Activated T-cell treated with anti-CD3 and anti-CD28 coated beads for 48 hours (primary cell): ENCODE measurements around the gene KLC4.
"Not testable (repeated sequence)": the region's sequence is repeated elsewhere in the genome, so short reads cannot be mapped to it uniquely, and the experiment has no call there.

ENCODE experiments used
- DNase-seq: peaks from one replicate; pipeline ENCODE4 v3.0.0-alpha.2; 2020; ENCODE audit warnings: low read depth

KLC4 gene

DNA sequence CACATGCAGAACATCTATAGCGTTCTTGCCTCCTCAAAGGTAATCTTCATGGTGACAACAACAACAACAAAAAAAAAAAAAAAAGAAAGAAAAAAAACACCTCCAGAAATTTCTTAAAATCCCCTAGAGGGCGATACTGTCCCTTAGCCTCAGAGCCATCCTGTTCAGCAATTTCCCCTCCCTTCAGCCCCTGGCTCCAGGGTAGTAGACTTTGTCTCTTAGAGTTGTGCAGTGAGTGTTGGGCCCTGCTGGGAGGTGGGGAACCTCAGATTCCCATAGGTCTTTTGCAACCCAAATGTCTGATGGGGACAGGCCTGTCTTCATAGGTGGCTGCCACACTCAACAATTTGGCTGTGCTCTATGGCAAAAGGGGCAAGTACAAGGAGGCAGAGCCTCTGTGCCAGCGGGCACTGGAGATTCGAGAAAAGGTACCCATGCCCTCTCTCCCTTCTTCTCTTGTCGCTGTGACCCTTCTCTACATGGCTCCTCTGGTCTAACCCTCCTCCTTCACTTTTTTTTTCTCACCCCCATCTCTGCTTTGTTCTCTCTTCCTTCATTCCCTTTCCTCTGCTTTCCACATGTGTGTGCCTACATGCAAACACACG lies 10.7 kb downstream of the KLC4 start:
- DNase-seq: no peak

DNA sequence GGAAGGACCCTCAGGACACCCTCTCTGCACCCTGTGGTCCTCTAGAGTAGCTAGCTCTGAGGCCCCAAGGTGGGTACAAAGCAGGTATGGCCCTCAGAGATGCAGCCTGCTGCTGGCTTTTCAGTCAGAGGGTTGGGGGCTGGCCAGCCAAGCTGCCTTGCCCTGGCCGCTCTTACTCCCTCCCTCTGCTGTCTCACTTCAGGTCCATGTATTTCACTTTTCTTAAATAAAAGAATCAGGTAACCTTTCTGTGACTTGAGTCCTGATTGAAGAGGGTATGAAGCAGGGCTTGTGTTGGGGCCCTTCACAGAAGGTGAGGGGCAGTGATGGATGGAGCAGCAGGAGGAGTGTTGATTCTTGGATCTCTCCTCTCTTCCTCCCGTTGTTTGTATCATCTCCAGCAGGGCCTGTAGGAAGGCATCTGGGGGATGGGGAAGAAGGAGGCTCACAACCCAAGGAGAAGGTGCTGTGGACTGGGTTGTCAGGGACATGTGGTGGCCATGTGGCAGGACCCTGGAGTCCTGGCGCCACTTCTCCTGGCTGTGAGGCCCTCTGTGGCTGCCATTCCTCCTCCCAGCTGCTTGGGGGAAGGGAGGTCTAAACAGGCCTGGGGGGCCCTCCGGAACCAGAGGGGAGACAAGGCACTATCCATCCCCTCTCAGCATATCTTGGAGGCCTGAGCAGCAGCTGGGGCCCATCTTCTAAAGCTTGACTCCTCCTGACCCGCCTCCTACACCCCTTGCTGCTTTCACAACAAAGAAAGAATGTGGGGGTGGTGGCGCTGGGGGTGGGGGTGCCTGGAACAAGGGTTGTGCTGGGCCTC lies 15.6 kb downstream of the KLC4 start:
- no peak for DNase-seq

DNA sequence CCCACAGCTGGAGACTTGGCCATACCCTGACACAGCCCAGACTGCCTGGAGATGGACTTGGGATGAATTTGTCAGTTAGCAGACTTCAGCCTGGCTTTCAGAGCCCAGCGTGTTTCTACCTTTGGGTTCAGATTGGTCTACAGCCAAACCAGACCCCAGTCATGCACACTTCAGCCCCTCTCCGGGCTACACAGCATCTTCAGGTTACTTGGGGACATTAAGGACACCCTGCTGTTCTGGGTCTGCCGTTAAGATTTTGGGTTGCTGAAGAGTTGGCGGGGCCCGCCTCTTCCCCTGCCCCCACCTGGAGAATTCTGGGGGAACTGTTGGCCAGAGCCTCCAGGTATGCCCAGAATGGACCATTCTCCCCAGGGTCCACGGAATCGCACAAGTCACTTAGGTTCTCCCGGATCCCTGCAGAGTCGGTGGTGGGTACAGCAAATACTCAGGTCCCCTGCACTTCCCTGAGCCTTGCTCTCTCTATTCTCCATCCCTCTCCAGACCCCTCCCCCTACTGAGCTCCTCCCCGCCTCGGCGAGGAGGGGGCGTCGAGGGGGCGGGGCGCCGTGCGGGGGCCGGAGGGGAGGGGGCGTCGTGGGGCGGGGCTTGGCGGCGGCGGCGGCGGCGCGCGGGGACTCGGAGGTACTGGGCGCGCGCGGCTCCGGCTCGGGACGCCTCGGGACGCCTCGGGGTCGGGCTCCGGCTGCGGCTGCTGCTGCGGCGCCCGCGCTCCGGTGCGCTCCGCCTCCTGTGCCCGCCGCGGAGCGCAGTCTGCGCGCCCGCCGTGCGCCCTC lies 16.4 kb downstream of the KLC4 start, which contains the start of gene PTK7:
Gene PTK7 (plus strand): TSS at position 645 of the 794 bp plus-strand sequence. CDS start 175 bp downstream, outside the sequence.
- peak; percentile 38 for DNase-seq

DNA sequence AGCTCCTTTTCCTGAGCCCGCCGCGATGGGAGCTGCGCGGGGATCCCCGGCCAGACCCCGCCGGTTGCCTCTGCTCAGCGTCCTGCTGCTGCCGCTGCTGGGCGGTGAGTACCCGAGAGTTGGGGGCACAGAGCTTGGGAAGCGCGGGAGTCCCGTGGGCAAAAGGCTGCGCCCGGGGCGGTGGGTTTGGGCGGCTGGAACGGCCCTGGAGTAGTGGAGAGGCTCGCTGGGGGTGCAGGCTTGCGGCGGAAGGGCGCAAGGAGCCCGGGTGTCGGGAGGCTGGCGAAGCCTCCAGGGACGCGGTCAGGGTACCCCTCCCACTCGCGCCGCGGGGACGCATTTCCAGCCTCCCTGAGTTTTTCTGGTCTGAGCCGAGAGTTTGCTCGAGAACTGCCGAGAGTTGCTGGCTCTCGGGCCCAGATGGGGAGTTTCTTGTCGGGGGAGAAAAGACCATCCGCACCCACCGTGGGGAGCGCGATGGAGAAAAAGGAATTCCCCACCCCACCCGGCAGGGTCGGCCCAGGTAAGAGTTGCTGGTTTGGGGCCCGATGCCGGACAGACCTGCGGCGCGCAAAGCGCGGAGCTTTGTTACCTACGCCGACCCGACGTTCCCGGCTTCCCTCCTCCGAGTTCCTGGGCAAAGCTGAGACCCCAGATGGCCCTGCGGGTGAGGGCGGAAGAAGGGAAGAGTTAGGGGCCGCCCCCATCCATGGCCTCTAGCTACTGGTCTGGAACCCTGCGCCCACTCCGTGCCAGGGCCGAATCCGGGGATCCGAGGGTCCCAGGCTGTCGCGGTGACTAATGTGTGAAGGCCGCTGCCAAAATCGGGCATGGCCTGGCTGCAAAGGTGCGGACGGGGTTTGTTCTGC lies 17.3 kb downstream of the KLC4 start:
- DNase-seq: no peak

DNA sequence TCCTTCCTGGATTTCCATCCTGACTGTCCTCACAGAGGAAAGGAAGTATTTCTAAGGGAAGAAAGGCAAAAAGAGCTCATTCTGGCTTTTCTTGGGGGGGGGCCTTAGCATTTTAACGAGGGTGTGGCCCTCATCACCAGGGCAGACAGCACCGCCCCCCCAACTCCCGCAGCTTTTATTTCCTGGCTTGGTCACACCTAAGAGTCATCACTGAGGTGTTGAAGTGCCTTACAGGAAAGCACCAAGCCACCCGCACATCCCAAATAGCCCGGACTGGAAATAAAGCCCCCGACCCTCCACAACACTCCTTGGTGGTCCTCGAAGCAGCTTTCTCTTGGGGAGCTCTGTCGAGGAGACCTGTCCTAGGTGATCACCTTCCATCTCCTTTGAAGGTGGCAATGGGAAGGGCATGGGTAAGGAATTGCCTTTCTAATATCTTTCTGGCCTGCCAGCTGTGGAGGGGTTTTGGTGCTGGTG lies 17.9 kb downstream of the KLC4 start:
- DNase-seq: no peak

DNA sequence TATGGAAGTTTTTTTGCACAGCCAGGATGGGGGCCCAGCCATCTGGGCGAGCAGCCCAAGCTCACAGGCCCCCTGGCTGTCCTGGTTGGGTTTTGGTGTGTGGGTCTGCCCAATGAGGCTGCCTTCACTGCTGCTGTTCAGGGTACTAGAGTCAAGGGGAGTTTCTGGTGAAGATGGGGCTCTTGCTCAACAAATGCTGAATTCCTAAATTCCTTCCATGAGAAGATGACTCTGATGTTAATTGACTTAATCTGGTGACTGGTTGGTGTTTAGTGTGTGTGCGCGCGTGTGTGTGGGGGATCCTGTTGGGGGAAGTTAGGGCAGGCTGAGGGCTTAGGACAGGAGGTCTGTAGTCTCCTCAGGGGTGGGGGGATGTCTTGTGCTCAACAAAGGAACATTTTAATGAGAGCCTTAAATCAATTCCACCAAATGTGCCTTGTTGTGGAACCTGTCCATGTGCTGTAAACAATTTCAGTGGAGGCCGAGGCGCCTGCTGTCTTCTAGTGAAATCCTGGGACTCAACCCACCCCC lies 18.6 kb downstream of the KLC4 start:
- no peak for DNase-seq

DNA sequence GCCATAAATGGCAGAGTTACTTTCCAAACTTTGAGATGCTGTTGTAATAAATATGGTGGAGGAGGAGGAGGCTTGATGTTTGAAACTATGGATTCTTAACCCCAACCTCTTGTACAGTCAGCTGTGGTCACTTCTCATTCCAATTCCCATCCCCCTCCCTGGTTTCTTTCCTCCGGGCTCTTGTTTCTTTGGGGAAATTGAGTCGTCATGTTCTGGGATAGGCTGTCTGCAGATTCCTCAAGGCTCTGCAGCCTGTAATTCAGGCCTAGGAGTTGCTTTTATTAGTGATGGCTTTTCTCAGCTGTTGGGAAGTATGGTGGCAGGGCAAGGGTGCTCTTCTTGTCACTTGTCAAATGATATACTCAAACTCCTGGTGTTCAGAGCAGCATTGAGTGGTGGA lies 19.3 kb downstream of the KLC4 start:
- no peak for DNase-seq

DNA sequence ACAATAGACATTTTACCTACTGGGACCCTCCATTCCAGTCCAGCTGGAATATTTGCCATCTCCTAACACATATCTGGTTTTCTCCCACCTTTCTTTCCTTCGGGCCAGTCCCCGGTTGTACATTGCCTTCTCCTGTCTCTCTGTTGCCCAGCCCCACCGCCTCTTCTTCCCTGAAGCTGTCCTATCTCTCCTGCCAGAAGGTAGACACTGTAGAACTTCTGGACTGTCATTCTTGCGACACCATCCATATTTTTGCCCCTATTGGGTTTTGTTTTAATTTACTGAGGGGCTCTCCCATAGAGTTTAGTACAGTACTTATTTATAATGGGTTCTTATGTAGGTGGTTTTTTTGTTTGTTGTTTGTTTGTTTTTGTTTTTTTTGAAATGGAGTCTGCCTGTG lies 21.6 kb downstream of the KLC4 start:
- DNase-seq: no peak

DNA sequence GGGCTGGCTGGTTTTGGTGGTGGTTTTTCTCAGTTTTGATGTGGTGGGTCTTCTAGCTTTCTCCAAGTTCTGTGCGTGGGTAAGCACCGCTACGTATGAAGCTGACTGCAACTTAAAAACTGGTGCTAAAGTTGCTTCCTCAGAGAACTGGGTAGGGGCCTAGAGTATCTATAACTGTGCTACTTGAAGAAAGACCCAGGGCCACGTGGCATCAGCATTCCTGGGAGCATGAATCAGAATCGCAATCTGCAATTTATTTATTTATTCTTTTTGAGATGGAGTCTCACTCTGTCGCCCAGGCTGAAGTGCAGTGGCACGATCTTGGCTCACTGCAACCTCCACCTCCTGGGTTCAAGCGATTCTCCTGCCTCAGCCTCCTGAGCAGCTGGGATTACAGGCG lies 22.5 kb downstream of the KLC4 start:
- not testable (repeated sequence) for DNase-seq

DNA sequence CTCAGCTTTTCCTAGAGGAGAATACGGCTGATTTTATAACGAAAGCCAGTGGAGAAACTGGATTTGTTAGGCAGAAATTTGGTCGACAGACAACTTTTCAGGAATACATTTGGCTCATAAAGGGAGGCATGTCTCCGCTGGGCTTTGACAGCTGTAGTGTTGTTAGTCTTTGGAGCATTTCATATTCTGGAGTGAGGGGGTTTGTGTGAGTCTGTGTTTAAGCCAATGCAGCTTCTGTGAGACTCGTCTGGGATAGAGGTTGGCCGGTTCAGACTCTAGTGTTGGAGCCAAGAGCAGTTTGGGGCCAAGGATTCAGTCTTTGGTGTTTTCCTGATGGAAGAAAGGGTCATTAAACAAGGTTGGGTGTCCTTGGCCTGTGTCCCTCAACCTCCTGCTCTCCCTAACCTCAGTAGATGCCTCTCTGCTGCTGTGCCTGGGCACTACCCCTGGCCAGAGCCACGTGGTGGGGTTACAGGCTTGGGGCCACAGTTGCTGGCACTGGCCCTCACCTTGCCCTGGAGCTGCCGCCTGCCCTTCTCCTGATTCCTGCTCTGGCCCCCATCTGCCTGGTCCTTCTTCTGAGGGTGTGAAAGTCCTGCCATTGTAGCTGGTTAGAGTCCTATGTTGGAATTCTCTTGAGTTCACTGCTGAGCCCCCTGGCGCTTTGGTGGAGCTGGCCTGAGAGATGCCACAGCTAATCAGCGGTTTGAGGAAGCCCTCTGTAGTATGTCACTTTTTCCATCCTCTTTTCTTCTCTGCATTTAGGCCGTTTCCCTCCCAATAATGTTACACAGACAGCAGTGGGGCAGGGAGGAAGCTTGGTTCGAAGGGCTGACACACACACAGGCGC lies 23.6 kb downstream of the KLC4 start:
- DNase-seq: no peak

DNA sequence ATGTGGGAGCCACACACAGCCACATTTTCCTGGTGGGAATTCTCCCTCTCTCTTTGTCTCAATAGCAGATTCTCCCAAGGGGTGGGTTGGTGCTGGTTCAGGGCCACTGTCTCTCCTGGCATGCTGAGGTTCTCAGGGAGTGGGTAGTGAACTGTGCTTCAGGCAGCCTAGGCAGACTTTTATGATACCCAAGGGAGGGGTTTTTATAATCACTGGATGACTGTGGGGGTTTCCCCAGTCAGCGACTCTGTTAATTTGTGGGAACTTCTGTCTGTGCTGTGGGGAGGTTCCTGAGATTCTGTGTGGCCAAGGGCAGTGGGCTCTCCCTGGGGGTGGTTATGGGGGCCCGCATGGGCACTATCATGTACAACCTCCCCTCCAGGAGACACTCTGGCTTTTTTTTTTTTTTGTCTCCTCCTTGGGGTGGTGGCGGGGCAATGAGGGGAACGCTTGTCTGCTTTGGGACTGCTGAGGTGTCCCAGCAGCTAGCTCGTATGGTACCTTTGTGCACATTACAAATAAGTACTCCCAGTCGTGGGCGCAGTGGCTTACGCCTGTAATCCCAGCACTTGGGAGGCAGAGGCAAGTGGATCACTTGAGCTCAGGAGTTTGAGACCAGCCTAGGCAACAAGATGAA lies 26.7 kb downstream of the KLC4 start:
- DNase-seq: peak; percentile 12

DNA sequence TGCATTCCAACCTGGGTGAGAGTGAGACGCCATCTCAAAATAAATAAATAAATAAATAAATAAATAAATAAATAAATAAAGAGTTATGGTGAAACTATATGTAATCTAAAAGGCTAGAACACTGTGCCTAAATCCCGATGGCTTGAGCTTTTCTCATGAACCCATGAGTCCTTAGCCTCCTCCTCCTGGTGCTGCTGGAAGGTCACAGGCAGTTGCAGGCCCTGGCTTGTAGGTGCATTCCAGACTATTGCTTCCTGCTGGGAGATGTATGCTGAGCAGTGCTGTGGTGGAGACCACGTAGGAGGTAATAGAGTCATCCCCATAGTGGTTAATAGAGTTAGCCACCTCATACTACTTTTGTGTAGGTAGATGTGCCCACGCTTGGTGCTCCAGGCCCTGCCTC lies 29.2 kb downstream of the KLC4 start:
- no peak for DNase-seq

DNA sequence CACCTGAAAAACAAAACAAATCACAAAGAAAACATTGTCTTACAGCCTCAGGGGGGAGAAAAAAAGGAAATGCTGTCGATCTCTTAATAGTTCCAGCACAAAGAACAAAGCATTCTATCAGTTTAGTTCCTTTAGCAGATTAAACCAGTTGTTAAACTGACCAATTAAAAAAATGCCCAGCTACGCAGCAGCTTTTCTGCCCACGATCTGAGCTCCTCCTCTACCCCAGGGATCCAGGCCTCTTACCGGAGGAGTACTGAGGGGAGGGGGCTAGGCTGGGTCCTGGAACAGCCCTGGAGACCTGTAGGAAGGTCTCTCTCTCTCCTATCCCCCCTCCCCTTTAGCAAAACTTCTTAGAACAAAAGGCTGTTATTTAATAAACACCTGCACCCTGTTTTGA lies 30.0 kb downstream of the KLC4 start:
- no peak for DNase-seq

DNA sequence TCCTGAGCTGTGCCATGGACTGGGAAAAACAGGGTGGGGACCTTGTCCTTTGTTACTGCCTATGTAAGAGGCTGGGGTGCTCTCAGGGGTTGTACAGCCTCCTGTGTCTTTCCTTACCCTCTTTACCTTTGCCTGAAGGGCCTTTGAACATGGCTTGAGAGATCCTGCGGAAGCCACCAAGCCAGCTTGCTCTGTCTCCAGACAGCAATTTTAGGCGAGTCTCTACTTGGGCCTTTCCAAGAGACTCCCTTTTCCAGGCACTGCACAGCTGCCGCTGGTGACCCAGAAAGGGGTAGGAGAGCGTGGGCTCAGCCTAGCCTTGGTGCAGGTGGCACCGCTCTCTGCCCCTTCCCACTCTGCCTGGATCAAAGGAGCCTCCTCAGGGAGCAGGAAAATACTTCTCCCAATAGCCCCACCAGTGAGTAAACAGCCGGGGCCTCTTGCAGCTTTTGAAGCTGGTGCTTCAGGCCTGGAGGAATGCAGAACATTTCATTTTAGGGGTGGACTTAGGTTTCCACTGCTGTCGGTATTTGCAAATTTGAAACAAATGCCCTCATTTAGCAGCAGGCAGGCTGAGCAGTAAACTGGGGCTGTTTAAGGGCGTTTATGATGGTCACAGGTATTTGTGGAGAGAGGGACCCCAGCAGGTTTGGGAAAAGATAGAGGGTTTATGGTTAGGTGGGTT lies 30.6 kb downstream of the KLC4 start:
- no peak for DNase-seq

DNA sequence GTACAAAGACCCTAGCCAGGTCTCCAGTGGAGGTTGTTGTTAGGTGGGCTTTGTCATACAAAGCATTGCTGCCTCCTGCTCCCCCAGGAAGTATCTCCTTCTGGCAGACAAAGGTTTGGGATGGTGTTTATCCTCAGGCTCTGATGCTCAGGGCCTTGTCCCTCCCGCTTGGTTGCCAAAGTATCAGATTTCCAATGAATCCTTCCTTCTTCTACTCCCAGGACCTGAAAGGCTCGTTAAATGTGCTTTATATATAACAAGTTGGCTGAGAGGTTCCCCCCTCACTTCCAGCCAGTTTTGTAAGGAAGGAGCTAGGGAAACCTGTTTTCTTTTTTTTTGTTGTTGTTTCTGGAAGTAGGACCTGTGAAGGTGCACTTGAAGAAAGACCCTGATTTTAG lies 31.1 kb downstream of the KLC4 start:
- no peak for DNase-seq

DNA sequence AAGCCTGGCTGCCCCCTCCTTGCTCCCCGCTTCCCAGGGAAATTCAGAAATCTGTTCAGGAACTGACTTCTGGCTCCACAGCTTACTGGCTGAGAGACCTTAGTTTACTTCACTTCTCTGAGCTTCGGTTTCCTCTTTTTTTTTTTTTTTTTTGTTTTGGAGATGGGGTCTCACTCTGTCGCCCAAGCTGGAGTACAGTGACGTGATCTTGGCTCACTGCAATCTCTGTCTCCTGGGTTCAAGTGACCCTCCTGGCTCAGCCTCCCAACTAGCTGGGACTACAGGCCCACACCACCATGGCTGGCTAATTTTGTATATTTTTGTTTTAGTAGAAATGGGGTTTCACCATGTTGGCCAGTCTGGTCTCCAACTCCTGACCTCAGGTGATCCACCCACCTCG lies 31.6 kb downstream of the KLC4 start:
- no peak for DNase-seq

DNA sequence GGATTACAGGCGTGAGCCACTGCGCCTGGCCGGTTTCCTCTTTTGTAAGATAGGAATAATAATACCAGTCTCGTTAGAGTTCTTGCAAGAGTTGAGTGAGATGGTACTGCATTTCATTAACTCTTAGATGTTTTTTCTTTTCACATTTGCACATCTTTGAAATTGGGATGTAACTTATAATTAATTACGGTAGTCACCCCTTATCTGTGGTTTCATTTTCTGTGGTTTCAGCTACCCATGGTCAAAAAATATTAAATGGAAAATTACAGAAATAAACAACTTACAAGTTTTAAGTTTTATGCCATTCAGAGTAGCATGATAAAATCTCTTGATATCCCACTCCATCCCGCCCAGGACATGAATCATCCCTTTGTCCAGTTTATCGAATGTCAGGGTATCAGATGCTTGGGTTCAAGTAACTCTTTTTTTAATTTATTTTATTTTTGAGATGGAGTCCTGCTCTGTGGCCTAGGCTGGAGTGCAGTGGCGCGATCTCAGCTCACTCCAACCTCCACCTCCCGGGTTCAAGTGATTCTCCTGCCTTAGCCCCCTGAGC lies 32.1 kb downstream of the KLC4 start:
- no peak for DNase-seq

DNA sequence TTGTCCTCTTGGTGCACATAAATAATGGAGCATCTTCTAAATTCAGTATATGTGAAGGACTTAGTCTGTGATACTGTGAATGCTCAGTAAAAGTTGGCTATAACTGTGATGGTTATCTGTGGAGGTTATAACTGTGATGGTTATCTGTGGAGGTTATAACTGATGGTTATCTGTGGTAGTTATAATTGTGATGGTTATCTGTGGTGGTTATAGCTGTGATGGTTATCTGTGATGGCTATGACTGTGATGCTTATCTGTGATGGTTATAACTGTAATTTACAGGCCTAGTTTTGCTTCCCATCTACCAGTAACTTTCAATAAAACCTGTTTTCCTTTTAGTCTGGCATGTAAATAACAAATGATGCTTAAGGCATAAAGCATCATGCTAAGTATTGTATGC lies 33.2 kb downstream of the KLC4 start:
- no peak for DNase-seq
